Nephron (organoid): ENCODE results near the gene GNPTG.

Experiments
- H3K27ac Mint-ChIP-seq, 3 experiments: 2 replicates each; pipeline ENCODE4 v1.8.0; 2020; ENCODE audit warnings: mixed read lengths in 3 of 3, mild to moderate bottlenecking in 2 of 3, moderate library complexity in 1 of 3
- H3K27me3 Mint-ChIP-seq: 2 replicates; pipeline ENCODE4 v1.8.0; 2021; ENCODE audit warnings: low read depth, mild to moderate bottlenecking, moderate library complexity, mixed read lengths
- H3K36me3 Mint-ChIP-seq: 2 replicates; pipeline ENCODE4 v1.8.0; 2020; ENCODE audit warnings: low read depth, mixed read lengths
- H3K4me1 Mint-ChIP-seq: 2 replicates; pipeline ENCODE4 v1.8.0; 2020; ENCODE audit warnings: mixed read lengths
- H3K4me3 Mint-ChIP-seq, 3 experiments: 2 replicates each; pipeline ENCODE4 v1.8.0; 2020; ENCODE audit warnings: mild to moderate bottlenecking in 3 of 3, mixed read lengths in 3 of 3, moderate library complexity in 2 of 3
- H3K9me3 Mint-ChIP-seq: 2 replicates; pipeline ENCODE4 v1.8.0; 2020; ENCODE audit warnings: mixed read lengths
- TF ChIP-seq, protein P1 (sequence below), 3 experiments: fragments of 200-600 bp; sonication (generic); IDR thresholded peaks; one replicate each; pipeline ENCODE4 v1.5.0; 2021; ENCODE audit warnings: antibody characterized with exemption in 3 of 3; ENCODE audit not compliant: unreplicated experiment in 3 of 3

The GNPTG gene

DNA sequence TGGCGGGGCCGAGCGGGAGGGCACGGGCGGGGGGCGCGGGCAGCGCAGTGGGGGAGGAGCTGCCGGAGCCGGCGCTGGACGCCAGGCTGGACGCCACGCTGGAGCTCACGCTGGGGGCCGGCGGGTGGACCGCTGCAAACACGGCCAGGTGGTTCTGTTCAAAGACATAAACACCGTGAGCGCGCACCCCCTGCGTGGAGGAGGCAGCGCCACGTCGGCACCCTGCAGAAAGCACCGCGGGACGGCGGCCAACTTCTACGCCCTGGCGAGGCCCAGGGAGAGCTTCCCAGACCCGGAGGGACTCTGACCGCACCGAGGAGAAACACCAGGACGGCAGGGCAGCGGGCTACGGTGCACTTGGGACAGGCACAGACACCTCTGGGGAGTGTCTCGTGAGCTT, 33.5 kb downstream of the GNPTG start:
- Mint-ChIP-seq H3K4me1 (peaks cover under 1% of the 10 kb centered on the region), H3K4me3 (no peak overlapping the region), H3K27ac (no peak overlapping the region), H3K9me3 (no peaks in the 10 kb centered on the region), H3K36me3 (peaks cover 12% of the 10 kb centered on the region), H3K27me3 (peaks cover 2% of the 10 kb centered on the region)
- TF ChIP-seq, protein P1, sequence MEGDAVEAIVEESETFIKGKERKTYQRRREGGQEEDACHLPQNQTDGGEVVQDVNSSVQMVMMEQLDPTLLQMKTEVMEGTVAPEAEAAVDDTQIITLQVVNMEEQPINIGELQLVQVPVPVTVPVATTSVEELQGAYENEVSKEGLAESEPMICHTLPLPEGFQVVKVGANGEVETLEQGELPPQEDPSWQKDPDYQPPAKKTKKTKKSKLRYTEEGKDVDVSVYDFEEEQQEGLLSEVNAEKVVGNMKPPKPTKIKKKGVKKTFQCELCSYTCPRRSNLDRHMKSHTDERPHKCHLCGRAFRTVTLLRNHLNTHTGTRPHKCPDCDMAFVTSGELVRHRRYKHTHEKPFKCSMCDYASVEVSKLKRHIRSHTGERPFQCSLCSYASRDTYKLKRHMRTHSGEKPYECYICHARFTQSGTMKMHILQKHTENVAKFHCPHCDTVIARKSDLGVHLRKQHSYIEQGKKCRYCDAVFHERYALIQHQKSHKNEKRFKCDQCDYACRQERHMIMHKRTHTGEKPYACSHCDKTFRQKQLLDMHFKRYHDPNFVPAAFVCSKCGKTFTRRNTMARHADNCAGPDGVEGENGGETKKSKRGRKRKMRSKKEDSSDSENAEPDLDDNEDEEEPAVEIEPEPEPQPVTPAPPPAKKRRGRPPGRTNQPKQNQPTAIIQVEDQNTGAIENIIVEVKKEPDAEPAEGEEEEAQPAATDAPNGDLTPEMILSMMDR (IDR thresholded peaks at IDR 0.05; ENCODE audit: unreplicated experiment in 3 of 3), result no peak

DNA sequence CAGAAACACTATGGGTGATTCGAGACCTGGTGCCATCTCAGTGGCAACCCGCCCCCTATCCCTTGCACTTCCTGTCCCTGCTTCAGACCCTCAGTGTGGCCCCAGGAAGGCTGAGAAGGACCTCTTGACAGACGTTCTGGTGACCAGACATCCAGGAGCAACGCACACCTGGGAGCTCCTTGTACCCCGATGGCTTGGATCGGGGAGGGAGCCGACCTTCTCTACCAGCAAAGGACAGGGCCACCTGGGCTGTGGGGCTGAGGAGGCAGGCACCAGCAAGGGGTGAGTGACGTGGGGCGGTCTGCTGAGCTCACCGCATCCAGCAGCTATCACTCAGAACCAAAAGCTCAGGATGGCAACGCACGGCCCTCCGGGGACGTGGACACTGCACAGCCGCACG, 35.6 kb downstream of the GNPTG start:
- TF ChIP-seq, protein P1 (IDR thresholded peaks at IDR 0.05; ENCODE audit: unreplicated experiment in 3 of 3), result no peak
- H3K4me3 Mint-ChIP-seq, result no peak overlapping the region
- no peaks in the 10 kb centered on the region for H3K9me3 Mint-ChIP-seq
- peaks cover 24% of the 10 kb centered on the region for H3K36me3 Mint-ChIP-seq
- no peak overlapping the region for H3K27ac Mint-ChIP-seq
- no peaks in the 10 kb centered on the region for H3K27me3 Mint-ChIP-seq
- no peaks in the 10 kb centered on the region for H3K4me1 Mint-ChIP-seq

DNA sequence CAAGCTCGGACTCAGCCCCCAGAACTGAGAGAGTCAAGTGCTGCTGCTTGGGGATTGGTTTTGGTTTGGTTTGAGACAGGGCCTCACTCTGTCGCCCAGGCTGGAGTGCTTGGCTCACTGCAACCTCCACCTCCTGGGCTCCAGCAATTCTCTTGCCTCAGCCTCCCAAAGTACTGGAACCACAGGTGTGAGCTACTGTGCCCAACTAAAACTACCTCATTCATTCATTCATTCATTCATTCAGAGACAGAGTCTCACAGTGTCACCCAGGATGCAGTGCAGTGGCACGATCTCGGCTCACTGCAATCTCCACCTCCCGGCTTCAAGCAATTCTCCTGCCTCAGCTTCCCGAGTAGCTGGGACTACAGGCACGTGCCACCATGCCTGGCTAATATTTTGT, 38.0 kb downstream of the GNPTG start:
- no peaks in the 10 kb centered on the region for H3K4me1 Mint-ChIP-seq
- no peak overlapping the region for H3K27ac Mint-ChIP-seq
- H3K27me3 Mint-ChIP-seq, result no peaks in the 10 kb centered on the region
- H3K36me3 Mint-ChIP-seq, result peaks cover 31% of the 10 kb centered on the region
- no peak overlapping the region for H3K4me3 Mint-ChIP-seq
- TF ChIP-seq, protein P1 (IDR thresholded peaks at IDR 0.05; ENCODE audit: unreplicated experiment in 3 of 3), result no peak
- no peaks in the 10 kb centered on the region for H3K9me3 Mint-ChIP-seq

DNA sequence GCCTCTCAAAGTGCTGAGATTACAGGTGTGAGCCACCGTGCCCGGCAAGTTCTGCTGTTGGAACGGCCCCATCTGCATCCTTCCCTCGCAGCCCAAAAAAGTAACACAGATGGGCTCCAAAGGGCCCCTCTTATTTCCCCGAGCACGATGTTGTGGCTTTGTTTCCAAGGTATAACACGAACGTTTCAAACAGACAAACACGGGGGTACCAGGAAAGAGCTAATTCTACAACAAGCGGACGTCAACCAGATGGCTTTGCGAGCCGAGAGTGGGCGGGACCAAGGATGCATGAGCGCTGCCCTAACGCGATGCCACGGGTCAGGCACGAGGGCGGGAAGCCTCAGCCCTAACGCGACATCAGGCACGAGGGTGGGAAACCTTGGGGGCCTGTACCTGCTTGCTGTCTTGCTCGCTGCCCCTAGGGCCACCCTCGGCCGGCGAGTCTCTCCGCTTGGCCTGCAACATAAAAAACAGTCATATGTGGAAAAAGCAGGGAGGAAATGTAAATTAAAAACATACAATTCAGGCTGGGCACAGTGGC, 38.6 kb downstream of the GNPTG start:
- Mint-ChIP-seq H3K4me3 (no peak overlapping the region), H3K36me3 (peaks cover 28% of the 10 kb centered on the region), H3K27me3 (no peaks in the 10 kb centered on the region), H3K27ac (no peak overlapping the region), H3K4me1 (no peaks in the 10 kb centered on the region), H3K9me3 (no peaks in the 10 kb centered on the region)
- TF ChIP-seq, protein P1 (IDR thresholded peaks at IDR 0.05; ENCODE audit: unreplicated experiment in 3 of 3), result no peak

DNA sequence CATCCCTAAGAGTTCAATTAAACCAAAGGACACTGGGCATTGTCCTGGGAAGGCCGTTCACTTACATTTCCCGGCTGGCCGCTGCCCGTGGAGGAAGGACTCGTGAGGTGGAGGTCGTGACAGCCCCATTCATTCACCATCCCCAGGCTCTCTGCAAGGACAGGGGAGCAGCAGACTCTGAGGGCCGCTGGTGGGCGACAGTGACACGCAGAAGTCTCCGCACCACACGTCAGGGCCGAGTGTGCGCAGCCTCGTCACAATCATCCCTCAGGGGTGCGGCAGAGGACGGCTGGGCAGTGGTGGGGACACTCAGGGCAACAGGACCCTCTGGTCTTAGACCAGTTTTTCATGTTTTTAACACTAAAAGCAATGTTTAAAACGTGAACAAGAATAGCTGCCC, 41.1 kb downstream of the GNPTG start:
- TF ChIP-seq, protein P1 (IDR thresholded peaks at IDR 0.05; ENCODE audit: unreplicated experiment in 3 of 3), result no peak
- H3K27me3 Mint-ChIP-seq, result no peaks in the 10 kb centered on the region
- H3K27ac Mint-ChIP-seq, result no peak overlapping the region
- no peak overlapping the region for H3K4me3 Mint-ChIP-seq
- H3K9me3 Mint-ChIP-seq, result no peaks in the 10 kb centered on the region
- H3K4me1 Mint-ChIP-seq, result no peaks in the 10 kb centered on the region
- peaks cover 28% of the 10 kb centered on the region for H3K36me3 Mint-ChIP-seq

DNA sequence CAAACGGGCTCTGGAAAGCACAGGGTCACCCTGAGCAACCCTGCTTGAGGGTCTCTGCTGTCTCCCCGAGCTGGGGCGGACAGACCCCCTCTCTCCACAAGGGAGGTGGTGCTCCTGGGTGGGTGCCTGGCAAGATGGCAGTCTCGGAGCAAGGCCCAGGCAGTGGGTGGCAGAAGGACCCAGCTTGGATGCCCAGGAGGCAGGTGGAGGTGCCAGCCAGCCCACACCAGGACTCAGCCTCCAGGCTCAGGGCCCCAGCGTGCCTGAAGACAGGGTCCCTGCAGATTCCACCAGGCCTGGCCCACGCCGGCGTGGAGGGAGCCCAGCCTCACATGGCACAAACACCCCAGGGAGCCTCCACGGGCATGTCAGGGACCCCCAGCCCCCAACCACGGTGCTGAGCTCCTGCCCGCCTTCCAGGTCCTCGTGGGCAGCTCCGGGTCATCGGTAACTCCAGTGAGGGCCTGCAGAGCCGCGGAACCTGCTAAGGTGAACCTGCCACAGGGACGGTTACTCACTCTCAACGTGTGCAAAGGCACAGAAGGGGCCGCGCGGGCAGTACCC, 42.0 kb downstream of the GNPTG start:
- Mint-ChIP-seq H3K36me3 (peaks cover 27% of the 10 kb centered on the region), H3K4me3 (no peak overlapping the region), H3K4me1 (no peaks in the 10 kb centered on the region), H3K27ac (no peak overlapping the region), H3K27me3 (no peaks in the 10 kb centered on the region), H3K9me3 (no peaks in the 10 kb centered on the region)
- TF ChIP-seq, protein P1 (IDR thresholded peaks at IDR 0.05; ENCODE audit: unreplicated experiment in 3 of 3), result no peak
